ENCODE data around the gene NUAK2.

Gene NUAK2

GRCh38 chr1:205345761-205346160 is 24.2 kb upstream of the NUAK2 start:
- DNase-seq = no peak

- no peak for DNase-seq
Measured at GRCh38 chr1:205344066-205344928, 22.8 kb upstream of the NUAK2 start.

GRCh38 chr1:205343431-205344065 is 22.0 kb upstream of the NUAK2 start:
- DNase-seq = no peak

- no peak for DNase-seq
Measured at GRCh38 chr1:205342986-205343385, 21.4 kb upstream of the NUAK2 start.

- no peak for DNase-seq
Measured at GRCh38 chr1:205340676-205341075, 19.1 kb upstream of the NUAK2 start.

- peak; percentile 66 for DNase-seq
Measured at GRCh38 chr1:205339717-205340116, 18.2 kb upstream of the NUAK2 start.

GRCh38 chr1:205339197-205339702 is 17.7 kb upstream of the NUAK2 start:
- DNase-seq = no peak

- DNase-seq = no peak
Measured at GRCh38 chr1:205338011-205338410, 16.5 kb upstream of the NUAK2 start.

GRCh38 chr1:205337481-205337880 is 15.9 kb upstream of the NUAK2 start:
- DNase-seq = no peak

- DNase-seq = peak; percentile 61
Measured at GRCh38 chr1:205335692-205336091, 14.1 kb upstream of the NUAK2 start.

GRCh38 chr1:205332015-205332791 is 10.7 kb upstream of the NUAK2 start:
- no peak for DNase-seq

- DNase-seq = no peak
Measured at GRCh38 chr1:205330150-205330549, 8.6 kb upstream of the NUAK2 start.

GRCh38 chr1:205329719-205330118 is 8.2 kb upstream of the NUAK2 start:
- no peak for DNase-seq

- DNase-seq = peak; percentile 39
Measured at GRCh38 chr1:205328476-205328875, 6.9 kb upstream of the NUAK2 start.

GRCh38 chr1:205326812-205327466 is 5.4 kb upstream of the NUAK2 start:
- DNase-seq = no peak

- DNase-seq = peak; percentile 74
Measured at GRCh38 chr1:205325334-205325884, 3.9 kb upstream of the NUAK2 start.

- peak; percentile 89 for DNase-seq
Measured at GRCh38 chr1:205324781-205325180, 3.2 kb upstream of the NUAK2 start.

GRCh38 chr1:205323794-205324193 is 2.2 kb upstream of the NUAK2 start:
- no peak for DNase-seq

GRCh38 chr1:205321959-205322283 is 376 bp upstream of the NUAK2 start:
- DNase-seq = no peak

GRCh38 chr1:205319081-205320018 is 2.2 kb downstream of the NUAK2 start:
- peak; percentile 84 for DNase-seq

GRCh38 chr1:205318231-205318991 is 3.1 kb downstream of the NUAK2 start:
- DNase-seq = no peak
